ES-I3 (cell line): Measurements from ENCODE around the gene CMTM5.
"Not testable (repeated sequence)": the region's sequence is repeated elsewhere in the genome, so short reads cannot be mapped to it uniquely, and the experiment has no call there.

Experiments used
- H3K36me3 ChIP-seq: 2 replicates; pipeline ENCODE4 v1.6.1; 2013; ENCODE audit warnings: mild to moderate bottlenecking, low read length, control low read depth, moderate library complexity; ENCODE audit not compliant: insufficient read depth
- H3K4me1 ChIP-seq: 2 replicates; pipeline ENCODE4 v1.6.1; 2013; ENCODE audit warnings: mild to moderate bottlenecking, control low read depth, low read length; ENCODE audit not compliant: insufficient read depth
- H3K9ac ChIP-seq: 2 replicates; pipeline ENCODE4 v1.6.1; 2013; ENCODE audit warnings: low read depth, mild to moderate bottlenecking, low read length, moderate library complexity
- H3K9me3 ChIP-seq: 2 replicates; pipeline ENCODE4 v1.6.1; 2013; ENCODE audit warnings: mild to moderate bottlenecking, low read length, moderate library complexity; ENCODE audit not compliant: control insufficient read depth, insufficient read depth

CMTM5 gene

DNA sequence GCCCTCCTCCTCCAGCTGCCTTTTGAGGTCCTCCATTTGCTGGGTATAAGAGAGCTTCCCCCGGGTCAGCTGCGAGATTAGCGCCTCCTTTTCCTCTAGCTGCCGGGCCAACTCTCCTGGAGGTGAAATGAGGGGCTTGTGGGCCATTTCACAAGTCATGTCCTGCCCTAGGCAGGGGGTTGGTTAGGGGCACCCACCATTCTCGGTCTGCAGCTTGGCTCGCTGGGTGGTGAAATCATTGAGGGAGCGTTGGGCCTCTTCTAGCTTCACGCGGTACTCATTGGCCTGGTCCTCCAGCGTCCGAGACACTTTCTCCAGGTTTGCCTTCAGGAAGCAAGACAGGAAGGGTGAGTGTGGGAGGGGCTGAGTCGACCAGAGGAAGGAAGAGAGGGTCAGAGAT lies 12.6 kb downstream of the CMTM5 start:
- Histone ChIP-seq H3K9ac (no peak overlapping the region), H3K36me3 (no peaks in the 10 kb centered on the region), H3K9me3 (no peaks in the 10 kb centered on the region), H3K4me1 (no peaks in the 10 kb centered on the region)

DNA sequence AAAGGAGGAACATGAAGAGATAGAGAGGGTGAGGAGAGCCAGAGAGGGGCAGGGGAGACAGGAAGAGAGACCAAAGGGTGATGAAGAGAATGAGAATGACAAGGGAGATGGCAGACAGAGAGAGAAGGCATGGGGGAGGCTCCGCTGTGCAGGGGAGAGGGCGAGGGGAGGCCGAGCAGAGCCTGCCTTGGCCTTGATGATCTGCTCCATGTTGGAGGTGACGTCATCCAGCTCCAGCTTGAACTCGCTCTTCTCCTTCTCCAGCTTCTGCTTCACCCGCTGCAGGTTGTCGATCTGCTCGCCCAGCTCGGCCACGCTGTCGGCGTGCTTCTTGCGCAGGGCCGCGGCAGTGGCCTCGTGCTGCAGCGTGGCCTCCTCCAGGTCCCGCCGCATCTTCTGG lies 13.0 kb downstream of the CMTM5 start:
- not testable (repeated sequence) for H3K4me1 ChIP-seq, H3K9me3 ChIP-seq, H3K36me3 ChIP-seq, H3K9ac ChIP-seq

DNA sequence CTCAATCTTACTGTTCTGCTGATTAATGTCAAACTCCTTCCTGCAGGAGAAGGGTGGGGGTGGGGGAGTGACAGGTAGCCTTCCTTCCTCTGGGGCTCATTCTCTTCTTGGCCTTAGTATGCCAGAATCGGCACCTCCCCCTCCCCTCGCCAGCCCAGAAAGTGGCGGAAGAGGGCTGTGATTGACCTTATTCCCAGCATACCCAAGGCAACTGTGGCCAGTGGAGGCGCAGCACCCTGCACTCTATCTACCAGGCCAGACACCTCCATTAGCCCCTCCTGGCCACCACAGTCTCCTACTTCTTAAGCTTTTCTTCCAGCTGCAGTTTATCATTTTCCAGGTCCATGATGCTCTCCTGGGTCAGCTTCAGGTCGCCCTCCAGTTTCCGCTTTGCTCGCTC lies 15.8 kb downstream of the CMTM5 start:
- Histone ChIP-seq H3K36me3 (no peaks in the 10 kb centered on the region), H3K9ac (no peak overlapping the region), H3K4me1 (no peaks in the 10 kb centered on the region), H3K9me3 (no peaks in the 10 kb centered on the region)

DNA sequence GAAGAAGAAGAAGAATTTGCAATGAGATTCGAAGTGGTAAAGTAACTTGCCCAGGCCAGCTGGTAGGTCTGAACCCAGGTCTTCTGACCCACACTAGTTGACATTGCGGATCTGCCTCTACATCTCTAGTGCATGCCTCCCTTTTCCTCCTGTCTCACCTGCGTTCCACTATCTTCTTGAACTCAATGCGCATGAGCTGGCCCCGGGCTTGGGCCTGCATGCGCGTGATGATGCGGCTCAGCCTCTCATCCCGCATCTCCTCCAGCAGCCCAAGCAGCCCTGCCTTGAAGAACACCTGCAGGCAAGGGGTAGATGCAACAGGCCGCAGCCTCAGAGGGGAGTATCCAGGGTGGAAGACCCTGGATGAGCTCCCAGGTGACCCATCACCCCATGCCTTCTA lies 19.3 kb downstream of the CMTM5 start:
- Histone ChIP-seq H3K9me3 (no peaks in the 10 kb centered on the region), H3K4me1 (no peaks in the 10 kb centered on the region)

DNA sequence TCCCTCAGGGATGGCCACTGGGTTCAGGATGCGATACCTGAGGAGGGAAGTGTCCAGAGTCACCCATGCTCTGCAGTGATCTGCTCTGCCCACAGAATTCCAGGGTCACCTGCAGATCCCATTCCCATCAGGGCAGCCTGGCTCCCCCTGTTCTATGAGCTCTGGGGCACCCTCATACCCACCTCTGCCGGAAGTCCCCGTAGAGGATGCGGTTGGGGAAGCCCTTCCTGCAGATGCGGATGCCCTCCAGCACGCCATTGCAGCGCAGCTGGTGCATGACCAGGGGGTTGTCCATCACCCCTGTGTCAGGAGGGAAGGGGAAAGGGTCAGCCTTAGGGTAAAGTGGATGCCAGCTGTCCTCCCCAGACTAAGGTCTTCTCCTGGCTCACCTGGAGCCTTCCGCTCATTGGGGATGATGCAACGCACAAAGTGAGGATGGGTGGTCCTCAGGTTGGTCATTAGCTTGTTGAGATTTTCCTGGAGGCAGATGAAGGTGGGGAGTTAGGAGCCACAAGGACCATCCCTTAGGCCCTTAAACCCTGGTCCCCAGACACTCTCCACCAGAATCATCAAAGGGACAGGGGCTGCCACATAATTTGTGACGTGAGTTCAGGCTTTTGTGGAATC lies 20.0 kb downstream of the CMTM5 start:
- no peaks in the 10 kb centered on the region for H3K4me1 ChIP-seq
- H3K9ac ChIP-seq: no peak overlapping the region
- no peaks in the 10 kb centered on the region for H3K9me3 ChIP-seq
- H3K36me3 ChIP-seq: no peaks in the 10 kb centered on the region

More for the DNA sequence above, 19.3 kb downstream of the CMTM5 start:
- H3K36me3 ChIP-seq: no peaks in the 10 kb centered on the region
- no peak overlapping the region for H3K9ac ChIP-seq

DNA sequence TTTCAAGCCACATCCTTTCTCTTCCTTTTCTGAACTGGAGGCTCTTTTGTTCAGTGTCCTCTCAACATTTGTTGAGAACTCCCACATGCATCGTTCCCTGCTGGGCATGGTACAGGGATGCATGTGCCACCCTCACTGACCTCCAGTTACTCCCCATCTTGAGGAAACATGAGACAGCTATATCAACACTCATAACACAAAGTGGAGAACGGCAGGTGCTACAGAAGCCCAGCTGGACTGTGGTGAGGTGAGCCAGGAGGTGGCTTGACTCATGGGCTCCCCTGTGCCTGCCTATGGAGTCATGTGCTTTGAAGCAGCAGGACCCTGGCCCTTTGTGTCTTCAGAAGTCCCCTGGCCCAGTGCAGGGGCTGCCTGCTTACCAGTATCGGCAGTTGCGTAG lies 21.5 kb downstream of the CMTM5 start:
- no peak overlapping the region for H3K9ac ChIP-seq
- H3K4me1 ChIP-seq: no peaks in the 10 kb centered on the region; the same call in 1 of the 2 replicates
- H3K36me3 ChIP-seq: no peaks in the 10 kb centered on the region
- no peaks in the 10 kb centered on the region for H3K9me3 ChIP-seq

DNA sequence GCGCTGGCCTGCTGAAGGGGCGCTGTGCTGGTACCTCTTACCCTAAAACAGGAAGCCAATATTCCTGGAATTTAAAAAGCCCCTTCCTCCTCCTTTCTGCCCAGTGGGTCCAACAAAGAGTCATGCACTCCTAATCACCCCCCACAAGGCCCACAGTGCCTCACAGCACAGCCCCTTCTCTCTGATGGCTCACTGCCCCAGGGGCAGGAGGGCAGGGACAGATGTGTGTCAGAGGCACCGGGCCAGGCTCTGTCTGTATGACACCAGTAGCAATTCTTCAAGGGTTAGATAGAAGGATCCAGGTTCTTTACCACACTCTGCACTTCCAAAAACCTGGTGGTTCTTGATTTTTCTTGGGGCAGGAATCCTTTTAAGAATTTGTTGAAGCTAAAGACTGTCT lies 22.3 kb downstream of the CMTM5 start:
- H3K9me3 ChIP-seq: no peaks in the 10 kb centered on the region
- H3K9ac ChIP-seq: no peak overlapping the region
- H3K4me1 ChIP-seq: no peaks in the 10 kb centered on the region; the same call in 1 of the 2 replicates
- H3K36me3 ChIP-seq: no peaks in the 10 kb centered on the region

DNA sequence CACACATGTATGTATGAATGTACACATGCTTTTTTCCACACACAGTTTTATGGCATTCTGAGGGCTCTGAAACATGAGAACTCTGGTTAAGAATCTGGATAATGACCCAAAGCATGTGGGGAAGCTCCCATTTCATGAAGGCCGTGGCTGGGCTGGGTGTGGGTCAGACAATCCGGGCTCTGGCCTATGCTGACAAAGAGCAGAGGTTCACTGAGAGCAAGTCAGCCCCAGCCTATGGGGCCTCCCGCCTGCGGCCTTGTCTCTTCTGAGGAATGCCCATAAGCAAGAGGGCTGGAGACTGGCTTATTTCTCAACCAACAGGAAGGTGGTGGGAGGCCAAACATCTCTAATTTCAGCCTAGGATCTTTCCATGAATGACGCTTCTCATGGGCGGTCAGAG lies 22.7 kb downstream of the CMTM5 start:
- Histone ChIP-seq H3K36me3 (no peaks in the 10 kb centered on the region), H3K9me3 (no peaks in the 10 kb centered on the region), H3K9ac (no peak overlapping the region), H3K4me1 (no peaks in the 10 kb centered on the region; the same call in 1 of the 2 replicates)

DNA sequence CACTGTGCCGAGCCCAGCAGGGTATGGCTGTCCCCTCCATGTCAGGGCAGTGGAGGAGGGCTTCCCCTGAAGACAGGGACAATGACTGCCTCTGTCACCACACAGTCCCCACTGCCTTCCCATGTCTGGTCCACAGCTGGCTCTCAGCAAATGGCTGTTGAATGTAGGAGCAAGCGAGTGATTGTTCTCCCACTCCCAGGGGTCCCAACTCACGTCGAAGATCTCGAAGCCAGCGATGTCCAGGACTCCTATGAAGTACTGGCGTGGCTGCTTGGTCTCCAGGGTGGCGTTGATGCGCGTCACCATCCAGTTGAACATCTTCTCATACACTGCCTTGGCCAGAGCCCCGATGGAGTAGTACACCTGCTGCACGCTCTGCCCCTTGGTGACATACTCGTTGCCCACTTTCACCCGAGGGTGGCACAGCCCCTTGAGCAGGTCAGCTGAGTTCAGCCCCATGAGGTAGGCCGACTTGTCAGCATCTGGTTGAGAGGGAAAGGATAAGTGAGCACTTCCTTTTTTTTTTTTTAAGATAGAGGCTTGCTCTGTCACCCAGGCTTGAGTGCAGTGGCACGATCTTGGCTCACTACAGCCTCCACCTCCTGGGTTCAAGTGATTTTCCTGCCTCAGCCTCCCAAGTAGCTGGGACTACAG lies 23.8 kb downstream of the CMTM5 start:
- H3K9me3 ChIP-seq, H3K9ac ChIP-seq, H3K36me3 ChIP-seq, H3K4me1 ChIP-seq: not testable (repeated sequence)

DNA sequence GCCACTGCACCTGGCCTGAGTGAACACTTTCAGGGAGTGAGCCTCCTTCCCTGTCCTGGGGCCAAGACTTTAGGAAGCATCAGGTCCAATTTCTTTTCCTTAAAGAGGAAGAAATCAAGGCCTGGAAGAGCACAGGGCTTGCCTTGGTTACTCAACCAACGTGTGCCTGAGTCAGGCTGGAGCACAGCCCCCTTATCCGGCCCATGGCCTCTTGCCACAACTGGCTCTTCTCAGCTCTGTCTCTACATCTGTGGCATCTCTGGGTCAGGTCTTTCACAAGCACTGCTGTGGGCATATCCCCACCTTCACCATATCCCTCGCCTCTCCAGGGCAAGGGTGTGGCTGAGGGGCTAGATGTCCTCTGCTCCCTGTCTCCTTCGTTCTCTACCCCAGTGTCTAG lies 24.4 kb downstream of the CMTM5 start:
- Histone ChIP-seq H3K9ac (no peak overlapping the region), H3K9me3 (no peaks in the 10 kb centered on the region), H3K36me3 (no peaks in the 10 kb centered on the region)

DNA sequence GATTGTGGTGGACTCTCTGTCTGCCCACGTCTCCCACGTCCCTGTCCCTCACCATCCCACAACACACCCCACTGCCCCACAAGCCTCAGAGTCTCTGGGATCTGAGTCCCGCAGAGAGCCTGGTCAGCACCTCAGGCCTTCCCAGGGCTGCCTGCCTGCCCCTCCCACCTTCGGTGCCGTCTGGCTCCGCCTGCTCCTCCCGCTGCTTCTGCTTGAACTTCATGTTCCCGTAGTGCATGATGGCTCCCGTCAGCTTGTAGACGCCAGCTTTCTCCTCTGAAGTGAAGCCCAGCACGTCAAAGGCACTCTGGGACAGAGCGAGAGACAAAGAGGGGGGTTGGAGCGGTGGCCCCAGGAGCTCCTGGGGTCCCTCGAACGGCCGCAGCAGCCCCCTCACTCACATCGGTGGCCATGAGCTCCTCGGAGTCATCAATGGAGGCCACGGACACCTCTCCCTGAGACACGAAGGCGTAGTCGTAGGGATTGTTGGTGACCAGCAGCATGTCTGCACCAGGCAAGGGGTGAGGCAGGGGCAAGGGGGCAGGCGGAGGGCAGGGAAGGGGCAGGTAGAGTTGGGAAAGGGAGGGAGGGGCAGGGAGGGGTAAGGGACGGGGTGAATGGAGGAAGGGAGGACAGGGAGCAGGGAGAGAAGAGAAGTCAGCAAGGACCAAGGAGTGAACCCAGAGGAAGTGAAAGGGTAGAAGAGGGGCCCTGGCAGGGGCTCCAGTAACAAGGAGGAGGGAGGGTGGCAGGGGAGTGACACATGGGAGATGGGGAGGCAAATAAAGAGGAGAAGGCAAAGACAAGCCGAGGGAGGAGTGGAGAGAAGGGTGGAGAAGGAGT lies 25.7 kb downstream of the CMTM5 start:
- Histone ChIP-seq H3K36me3 (no peaks in the 10 kb centered on the region), H3K4me1 (no peaks in the 10 kb centered on the region; the same call in 1 of the 2 replicates), H3K9ac (peak overlapping the region; percentile 38; the same call in 1 of the 2 replicates), H3K9me3 (no peaks in the 10 kb centered on the region)

More for the DNA sequence above, 24.4 kb downstream of the CMTM5 start:
- H3K4me1 ChIP-seq: no peaks in the 10 kb centered on the region; the same call in 1 of the 2 replicates

DNA sequence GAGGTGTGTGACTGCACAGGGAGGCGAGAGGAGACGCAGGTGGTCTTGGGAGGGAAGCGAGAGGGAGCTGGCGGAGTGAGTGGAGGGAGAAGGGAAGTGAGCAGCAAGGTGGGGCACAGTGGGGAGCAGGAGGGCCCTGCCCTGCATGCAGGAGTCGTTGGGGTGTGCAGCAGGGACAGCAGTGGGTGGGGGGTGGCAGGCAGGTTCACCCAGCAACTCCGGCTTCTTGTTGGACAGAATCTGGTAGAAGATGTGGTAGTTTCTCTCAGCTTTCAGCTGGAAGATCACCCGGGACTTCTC lies 26.2 kb downstream of the CMTM5 start:
- Histone ChIP-seq H3K4me1 (no peaks in the 10 kb centered on the region; the same call in 1 of the 2 replicates), H3K9me3 (no peaks in the 10 kb centered on the region), H3K36me3 (no peaks in the 10 kb centered on the region), H3K9ac (no peak overlapping the region; the same call in 1 of the 2 replicates)

DNA sequence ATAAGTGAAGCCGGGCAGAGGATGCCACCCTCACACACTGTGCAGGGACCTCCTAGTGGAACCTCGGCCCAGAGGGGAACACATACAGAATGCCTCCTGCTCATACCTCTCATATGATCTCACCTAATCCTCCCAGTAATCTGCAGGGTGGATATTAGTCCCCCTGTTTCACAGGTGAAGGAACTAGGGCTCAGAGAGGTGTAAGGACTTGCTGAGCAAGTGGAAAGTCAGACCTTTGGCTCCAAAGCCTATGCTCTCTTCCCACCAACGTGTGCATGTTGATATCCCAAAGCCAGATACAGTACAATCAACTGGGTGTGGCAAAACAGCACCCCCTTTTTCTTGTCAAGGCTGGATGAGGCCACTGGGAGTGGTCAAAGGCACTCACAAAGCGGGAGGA lies 27.1 kb downstream of the CMTM5 start:
- Histone ChIP-seq H3K4me1 (no peaks in the 10 kb centered on the region; the same call in 1 of the 2 replicates), H3K36me3 (no peaks in the 10 kb centered on the region), H3K9me3 (no peaks in the 10 kb centered on the region), H3K9ac (no peak overlapping the region)

DNA sequence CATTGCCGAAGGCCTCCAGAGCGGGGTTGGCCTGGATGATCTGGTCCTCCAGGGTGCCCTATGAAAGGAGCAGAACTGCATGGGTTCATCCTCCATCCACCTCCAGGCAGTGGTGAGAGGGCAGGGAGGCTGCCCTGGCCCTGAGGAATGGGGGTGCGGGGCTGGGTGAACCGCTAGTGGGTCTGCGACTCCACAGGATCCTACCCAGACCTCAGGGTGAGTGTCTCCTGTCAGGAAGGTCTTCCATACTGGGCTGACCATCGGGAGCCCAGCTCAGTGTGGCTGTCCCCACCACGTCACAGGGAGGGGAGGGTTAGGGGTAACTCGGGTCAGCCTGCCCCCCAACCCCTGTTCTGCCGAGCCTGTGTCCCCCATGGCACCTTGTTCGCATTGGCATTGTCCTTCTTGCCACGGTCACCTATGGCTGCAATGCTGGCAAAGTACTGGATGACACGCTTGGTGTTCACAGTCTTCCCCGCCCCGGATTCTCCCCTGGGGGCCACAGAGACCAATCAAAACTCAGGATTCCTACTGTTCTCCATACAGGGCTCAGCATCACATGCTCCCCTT lies 27.6 kb downstream of the CMTM5 start:
- Histone ChIP-seq H3K9ac (no peak overlapping the region), H3K9me3 (no peaks in the 10 kb centered on the region), H3K4me1 (no peaks in the 10 kb centered on the region; the same call in 1 of the 2 replicates), H3K36me3 (no peaks in the 10 kb centered on the region)
